IMR-90 (cell line): ENCODE measurements around the gene ARHGEF12. TPM values are rescaled to one million over a fixed set of nuclear protein-coding genes. Genes with fewer than 3 reads are reported as not detected.
A peak's percentile ranks its signal among the peaks of the same experiment; 100 is the strongest.

Source experiments
- ATAC-seq: fragments of 200-7000 bp; cut with Tn5 transposase; 2 replicates; pipeline ENCODE4 v1.9.1; 2020; ENCODE audit warnings: low read depth, mild to moderate bottlenecking, moderate library complexity
- BruUV-seq: library from RNA; stranded (reverse); fragments of 400-500 nt; replicated peaks from 2 replicates; lab custom pipeline; 2021; lab: Mats Ljungman, UMichigan
- CTCF ChIA-PET: fragments of 300-600 bp; formaldehyde crosslinking; extraction: SDS; loops from one replicate; lab custom pipeline; 2021; ENCODE audit warnings: antibody characterized with exemption; lab: Yijun Ruan, JAX
- POLR2A ChIA-PET: fragments of 300-600 bp; sonication (Branson Sonifier 250); formaldehyde crosslinking; loops from one replicate; lab custom pipeline; 2022; ENCODE audit warnings: antibody characterized with exemption; ENCODE audit not compliant: unreplicated experiment; lab: Charles Lee
- DNase-seq: peaks from one replicate; pipeline ENCODE4 v3.0.0; 2013
- H2AFZ ChIP-seq: replicated peaks from 2 replicates; pipeline ENCODE3; 2013; ENCODE audit warnings: low read length, mild to moderate bottlenecking; ENCODE audit not compliant: poor library complexity
- H2AK5ac ChIP-seq: 2 replicates; pipeline ENCODE4 v1.6.1; 2013; ENCODE audit warnings: low read depth, low read length, inconsistent platforms
- H2AK9ac ChIP-seq: replicated peaks from 2 replicates; pipeline ENCODE3; 2013; ENCODE audit warnings: mild to moderate bottlenecking, low read depth, low read length, moderate library complexity; ENCODE audit not compliant: poor library complexity
- H2BK120ac ChIP-seq: 2 replicates; pipeline ENCODE4 v1.6.1; 2013; ENCODE audit warnings: low read depth, low read length, inconsistent platforms
- H2BK15ac ChIP-seq: 3 replicates; pipeline ENCODE4 v1.6.1; 2013; ENCODE audit warnings: low read depth, low read length, inconsistent platforms
- H2BK20ac ChIP-seq: 2 replicates; pipeline ENCODE4 v1.6.1; 2013; ENCODE audit warnings: low read depth, mild to moderate bottlenecking, inconsistent platforms, low read length, moderate library complexity
- H2BK5ac ChIP-seq: 2 replicates; pipeline ENCODE4 v1.6.1; 2013; ENCODE audit warnings: mild to moderate bottlenecking, low read depth, low read length, inconsistent platforms; ENCODE audit not compliant: poor library complexity, severe bottlenecking
- H3K14ac ChIP-seq: replicated peaks from 2 replicates; pipeline ENCODE4 v1.6.1; 2013; ENCODE audit warnings: low read depth, low read length, inconsistent platforms
- H3K18ac ChIP-seq: 2 replicates; pipeline ENCODE4 v1.6.1; 2013; ENCODE audit warnings: low read depth, low read length, control low read depth
- H3K23ac ChIP-seq: 2 replicates; pipeline ENCODE4 v1.6.1; 2013; ENCODE audit warnings: low read depth, low read length, inconsistent platforms
- H3K27ac ChIP-seq: 2 replicates; pipeline ENCODE4 v1.5.1; 2013; ENCODE audit warnings: mild to moderate bottlenecking, control low read depth, low read length; ENCODE audit not compliant: insufficient read depth
- H3K27me3 ChIP-seq: 2 replicates; pipeline ENCODE4 v1.6.1; 2013; ENCODE audit warnings: low read length; ENCODE audit not compliant: control insufficient read depth, insufficient read depth
- H3K36me3 ChIP-seq: 2 replicates; pipeline ENCODE4 v1.6.1; 2013; ENCODE audit warnings: low read length, mixed read lengths; ENCODE audit not compliant: control insufficient read depth, insufficient read depth
- H3K4ac ChIP-seq: 2 replicates; pipeline ENCODE4 v1.6.1; 2013; ENCODE audit warnings: low read depth, low read length, inconsistent platforms
- H3K4me1 ChIP-seq: 2 replicates; pipeline ENCODE4 v1.6.1; 2013; ENCODE audit warnings: low read length, mixed read lengths; ENCODE audit not compliant: control insufficient read depth, insufficient read depth
- H3K4me2 ChIP-seq: 2 replicates; pipeline ENCODE4 v1.6.1; 2013; ENCODE audit warnings: low read depth, mild to moderate bottlenecking, control low read depth, low read length, moderate library complexity
- H3K4me3 ChIP-seq: 2 replicates; pipeline ENCODE4 v1.5.1; 2013; ENCODE audit warnings: low read depth, mild to moderate bottlenecking, control low read depth, low read length, moderate library complexity; ENCODE audit not compliant: insufficient read depth
- H3K56ac ChIP-seq: 2 replicates; pipeline ENCODE4 v1.6.1; 2013; ENCODE audit warnings: low read length, inconsistent platforms; ENCODE audit not compliant: insufficient read depth; ENCODE audit errors: extremely low read depth
- H3K79me1 ChIP-seq, 2 experiments: 2 replicates each; pipeline ENCODE4 v1.6.1; 2013; ENCODE audit warnings: low read length in 2 of 2, inconsistent platforms in 1 of 2, low read depth in 1 of 2
- H3K9ac ChIP-seq: 2 replicates; pipeline ENCODE4 v1.6.1; 2013; ENCODE audit warnings: low read depth, low read length, control low read depth
- H3K9me1 ChIP-seq: 2 replicates; pipeline ENCODE4 v1.6.1; 2013; ENCODE audit warnings: low read length, inconsistent platforms; ENCODE audit not compliant: insufficient read depth
- H3K9me3 ChIP-seq: 2 replicates; pipeline ENCODE4 v1.6.1; 2013; ENCODE audit warnings: low read length; ENCODE audit not compliant: control insufficient read depth, insufficient read depth
- H4K20me1 ChIP-seq: 2 replicates; pipeline ENCODE4 v1.6.1; 2013; ENCODE audit warnings: low read length, inconsistent platforms; ENCODE audit not compliant: insufficient read depth
- H4K5ac ChIP-seq: 2 replicates; pipeline ENCODE4 v1.6.1; 2013; ENCODE audit warnings: mild to moderate bottlenecking, low read depth, low read length, control low read depth
- H4K8ac ChIP-seq, 2 experiments: 2 replicates each; pipeline ENCODE4 v1.6.1; 2013; ENCODE audit warnings: low read depth in 2 of 2, low read length in 2 of 2, control low read depth in 1 of 2, inconsistent platforms in 1 of 2
- H4K91ac ChIP-seq: 2 replicates; pipeline ENCODE4 v1.6.1; 2013; ENCODE audit warnings: low read depth, low read length, inconsistent platforms; ENCODE audit not compliant: insufficient read depth
- BHLHE40 ChIP-seq: fragments of 150-350 bp; IDR thresholded peaks from 2 replicates; pipeline ENCODE4 v1.6.1; 2016; ENCODE audit warnings: mild to moderate bottlenecking, low read depth, low read length
- CEBPB ChIP-seq: IDR thresholded peaks from 2 replicates; pipeline ENCODE4 v1.6.1; 2012; ENCODE audit warnings: low read depth, low read length, improper control_type of control experiment
- CHD1 ChIP-seq: IDR thresholded peaks from 2 replicates; pipeline ENCODE4 v1.6.1; 2012; ENCODE audit warnings: low read depth, low read length, improper control_type of control experiment
- FOS ChIP-seq: fragments of 150-350 bp; IDR thresholded peaks from 2 replicates; pipeline ENCODE4 v1.6.1; 2016; ENCODE audit warnings: low read depth, low read length
- MAFK ChIP-seq: IDR thresholded peaks from 2 replicates; pipeline ENCODE4 v1.6.1; 2012; ENCODE audit warnings: low read depth, low read length, improper control_type of control experiment
- MAZ ChIP-seq: IDR thresholded peaks from 2 replicates; pipeline ENCODE4 v1.6.1; 2012; ENCODE audit warnings: low read depth, mild to moderate bottlenecking, low read length, improper control_type of control experiment, moderate library complexity, borderline replicate concordance
- MXI1 ChIP-seq: IDR thresholded peaks from 2 replicates; pipeline ENCODE4 v1.6.1; 2012; ENCODE audit warnings: low read depth, mild to moderate bottlenecking, low read length, moderate library complexity, borderline replicate concordance
- NFE2L2 ChIP-seq: fragments of 150-350 bp; IDR thresholded peaks from 2 replicates; pipeline ENCODE4 v1.6.1; 2016; ENCODE audit warnings: low read depth, mild to moderate bottlenecking, low read length
- RAD21 ChIP-seq: IDR thresholded peaks from 2 replicates; pipeline ENCODE4 v1.6.1; 2012; ENCODE audit warnings: low read length, improper control_type of control experiment
- RCOR1 ChIP-seq: IDR thresholded peaks from 2 replicates; pipeline ENCODE4 v1.6.1; 2012; ENCODE audit warnings: mild to moderate bottlenecking, low read length, improper control_type of control experiment; ENCODE audit not compliant: insufficient replicate concordance
- RFX5 ChIP-seq: IDR thresholded peaks from 2 replicates; pipeline ENCODE4 v1.8.0; 2012; ENCODE audit warnings: low read depth, mild to moderate bottlenecking, low read length, moderate library complexity
- SMC3 ChIP-seq: fragments of 150-350 bp; IDR thresholded peaks from 2 replicates; pipeline ENCODE4 v1.6.1; 2016; ENCODE audit warnings: low read depth, mild to moderate bottlenecking, antibody characterized with exemption, low read length, moderate library complexity
- WGBS, 2 experiments: methylation state at CpG; one replicate each; pipeline versions ENCODE4 v1.1.5 to v1.1.7; 2013; ENCODE audit warnings: missing lambda C conversion rate in 2 of 2; ENCODE audit not compliant: insufficient read length in 1 of 2; ENCODE audit errors: extremely low coverage in 2 of 2; 5-methylcytosine and 5-hydroxymethylcytosine counted together
- dilution Hi-C: fragments of 300-500 bp; cut with HindIII; formaldehyde crosslinking; loops from one replicate; pipeline ENCODE4 v1.14.3; 2018; ENCODE audit warnings: low sequenced_read_pairs; ENCODE audit not compliant: unreplicated experiment
- in situ Hi-C: fragments of 300-500 bp; cut with MboI; formaldehyde crosslinking; loops from 3 replicates; pipeline ENCODE4 v1.14.3; 2019; ENCODE audit warnings: low sequenced_read_pairs, inconsistent platforms, mixed read lengths
- intact Hi-C: fragments of 100-400 bp; cut with micrococcal nuclease; formaldehyde crosslinking; loops from 2 replicates; pipeline ENCODE4 v1.10.0; 2022
- polyA plus RNA-seq, 3 experiments: library from polyadenylated mRNA; depleted of rRNA; stranded (reverse); fragments of >200 nt; gene quantifications; 2 replicates each; pipeline ENCODE4 v1.2.3, GENCODE V29; 2012; ENCODE audit warnings: low replicate concordance in 1 of 3
- total RNA-seq: library from RNA; depleted of rRNA; stranded (reverse); fragments of >200 nt; gene quantifications from 2 replicates; pipeline ENCODE4 v1.2.3, GENCODE V29; 2012
- TF ChIP-seq, protein P1 (sequence below): fragments of 150-350 bp; IDR thresholded peaks from 2 replicates; pipeline ENCODE4 v1.6.1; 2017; ENCODE audit warnings: mild to moderate bottlenecking, antibody characterized with exemption, low read length, low read depth
- TF ChIP-seq, protein P2 (sequence below): fragments of 150-350 bp; IDR thresholded peaks from 2 replicates; pipeline ENCODE4 v1.6.1; 2016; ENCODE audit warnings: low read depth, mild to moderate bottlenecking, low read length, moderate library complexity, borderline replicate concordance
- TF ChIP-seq, protein P3 (sequence below): conservative IDR thresholded peaks from 2 replicates; pipeline ENCODE4 v1.5.1; 2012; ENCODE audit warnings: mild to moderate bottlenecking, low read depth, low read length, improper control_type of control experiment

The ARHGEF12 gene
- total and polyA plus RNA-seq, 2 of the 4 experiments (the other 2 are of a cell fraction), result 25.5 to 115 TPM

DNA sequence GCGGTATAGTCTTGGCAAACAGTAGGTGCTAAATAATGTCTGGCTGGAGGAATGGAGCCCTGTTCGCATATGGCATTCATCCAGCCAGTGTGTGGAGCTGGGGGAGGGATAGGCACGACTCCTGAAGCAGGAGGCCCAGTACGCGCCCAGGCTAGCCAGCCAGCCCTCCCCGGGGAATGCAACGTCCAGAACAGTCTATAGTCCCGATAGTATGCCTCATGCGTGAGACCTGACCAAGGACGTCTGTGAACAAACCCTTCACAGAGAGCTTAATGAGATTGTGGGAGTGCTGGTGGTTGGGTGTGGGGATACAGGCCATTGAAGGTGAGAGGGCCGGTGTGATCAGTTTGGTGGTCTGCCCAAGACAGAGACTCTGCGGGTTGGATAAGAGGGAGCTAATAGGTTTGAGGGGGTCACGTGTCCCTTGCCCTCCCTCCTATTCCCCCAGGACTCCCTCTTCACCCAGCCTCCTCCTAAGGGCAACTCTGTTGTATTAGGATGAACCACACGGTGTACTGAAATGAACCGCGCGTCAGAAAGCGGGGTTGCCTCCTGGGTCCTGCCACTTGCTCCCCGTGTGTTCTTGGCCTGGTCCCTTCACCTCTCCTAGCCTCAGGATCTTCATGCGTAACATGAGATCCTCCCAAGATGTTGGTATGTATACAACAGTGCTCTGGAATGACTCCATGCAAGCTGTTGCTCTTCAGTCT is 174.3 kb downstream of the ARHGEF12 start:
- no peak for ATAC-seq
- Histone ChIP-seq H3K27me3 (peaks cover 4% of the 10 kb centered on the region), H3K9me1 (no peaks in the 10 kb centered on the region), H3K56ac (no peak overlapping the region), H3K4me2 (no peak overlapping the region), H4K91ac (no peak overlapping the region), H3K9me3 (no peaks in the 10 kb centered on the region), H2AFZ (peak overlapping the region; percentile 88), H3K4me3 (no peak overlapping the region), H2BK20ac (no peak overlapping the region), H2BK120ac (no peak overlapping the region), H4K8ac (no peak overlapping the region), H2BK15ac (no peak overlapping the region), H2AK5ac (no peak overlapping the region), H3K79me1 (no peaks in the 10 kb centered on the region), H3K18ac (no peak overlapping the region), H3K9ac (no peak overlapping the region), H4K5ac (no peak overlapping the region), H3K27ac (no peak overlapping the region), H3K14ac (no peak overlapping the region), H3K36me3 (no peaks in the 10 kb centered on the region), H4K20me1 (no peaks in the 10 kb centered on the region), H3K4ac (no peak overlapping the region), H3K23ac (no peak overlapping the region), H2AK9ac (no peak overlapping the region), H3K4me1 (no peaks in the 10 kb centered on the region), H2BK5ac (no peak overlapping the region)
- dilution Hi-C loops (no loop called here), intact Hi-C loops (loop anchor here (1.0 to 10.0 kb wide), 8 partner anchors 175 to 1080 kb away; no protein-coding TSS in a partner anchor), in situ Hi-C loops (loop anchor here (5.0 kb wide), 2 partner anchors 177 to 292 kb away; no protein-coding TSS in a partner anchor)
- DNase-seq, result no peak
- BruUV-seq, result no TSS peak
- POLR2A ChIA-PET, result no interaction called here
- 68% methylated on average over 5 of the region's 20 CpGs; no CpG with 5 or more reads in 1 of the 2 experiments for WGBS, 2 experiments
- CTCF ChIA-PET, result interaction anchor here (0.6 to 2.3 kb wide), 6 partner anchors 10 to 601 kb away, joined by 3 to 22 read pairs (median 4); no protein-coding TSS in a partner anchor
- TF ChIP-seq, protein P1, sequence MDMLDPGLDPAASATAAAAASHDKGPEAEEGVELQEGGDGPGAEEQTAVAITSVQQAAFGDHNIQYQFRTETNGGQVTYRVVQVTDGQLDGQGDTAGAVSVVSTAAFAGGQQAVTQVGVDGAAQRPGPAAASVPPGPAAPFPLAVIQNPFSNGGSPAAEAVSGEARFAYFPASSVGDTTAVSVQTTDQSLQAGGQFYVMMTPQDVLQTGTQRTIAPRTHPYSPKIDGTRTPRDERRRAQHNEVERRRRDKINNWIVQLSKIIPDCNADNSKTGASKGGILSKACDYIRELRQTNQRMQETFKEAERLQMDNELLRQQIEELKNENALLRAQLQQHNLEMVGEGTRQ, result no peak
- TF ChIP-seq CHD1 (no peak), FOS (no peak), NFE2L2 (no peak), RFX5 (no peak), MXI1 (no peak), CEBPB (no peak), SMC3 (no peak), MAFK (no peak), RCOR1 (no peak), MAZ (no peak), RAD21 (no peak), BHLHE40 (no peak)
- TF ChIP-seq, protein P2, sequence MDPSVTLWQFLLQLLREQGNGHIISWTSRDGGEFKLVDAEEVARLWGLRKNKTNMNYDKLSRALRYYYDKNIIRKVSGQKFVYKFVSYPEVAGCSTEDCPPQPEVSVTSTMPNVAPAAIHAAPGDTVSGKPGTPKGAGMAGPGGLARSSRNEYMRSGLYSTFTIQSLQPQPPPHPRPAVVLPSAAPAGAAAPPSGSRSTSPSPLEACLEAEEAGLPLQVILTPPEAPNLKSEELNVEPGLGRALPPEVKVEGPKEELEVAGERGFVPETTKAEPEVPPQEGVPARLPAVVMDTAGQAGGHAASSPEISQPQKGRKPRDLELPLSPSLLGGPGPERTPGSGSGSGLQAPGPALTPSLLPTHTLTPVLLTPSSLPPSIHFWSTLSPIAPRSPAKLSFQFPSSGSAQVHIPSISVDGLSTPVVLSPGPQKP, result no peak
- TF ChIP-seq, protein P3, sequence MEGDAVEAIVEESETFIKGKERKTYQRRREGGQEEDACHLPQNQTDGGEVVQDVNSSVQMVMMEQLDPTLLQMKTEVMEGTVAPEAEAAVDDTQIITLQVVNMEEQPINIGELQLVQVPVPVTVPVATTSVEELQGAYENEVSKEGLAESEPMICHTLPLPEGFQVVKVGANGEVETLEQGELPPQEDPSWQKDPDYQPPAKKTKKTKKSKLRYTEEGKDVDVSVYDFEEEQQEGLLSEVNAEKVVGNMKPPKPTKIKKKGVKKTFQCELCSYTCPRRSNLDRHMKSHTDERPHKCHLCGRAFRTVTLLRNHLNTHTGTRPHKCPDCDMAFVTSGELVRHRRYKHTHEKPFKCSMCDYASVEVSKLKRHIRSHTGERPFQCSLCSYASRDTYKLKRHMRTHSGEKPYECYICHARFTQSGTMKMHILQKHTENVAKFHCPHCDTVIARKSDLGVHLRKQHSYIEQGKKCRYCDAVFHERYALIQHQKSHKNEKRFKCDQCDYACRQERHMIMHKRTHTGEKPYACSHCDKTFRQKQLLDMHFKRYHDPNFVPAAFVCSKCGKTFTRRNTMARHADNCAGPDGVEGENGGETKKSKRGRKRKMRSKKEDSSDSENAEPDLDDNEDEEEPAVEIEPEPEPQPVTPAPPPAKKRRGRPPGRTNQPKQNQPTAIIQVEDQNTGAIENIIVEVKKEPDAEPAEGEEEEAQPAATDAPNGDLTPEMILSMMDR, result no peak
